Lower leg skin (tissue), 4 donors: ENCODE results near the gene WDR6. TPM values are rescaled to one million over a fixed set of nuclear protein-coding genes. Genes with fewer than 3 reads are reported as not detected.

Source experiments
- DNase-seq, 2 donors: peaks; one replicate each; pipeline ENCODE4 v3.0.0-alpha.2; 2019; ENCODE audit warnings: low spot score in 2 of 2
- H3K4me3 ChIP-seq: fragments of 200-600 bp; sonication (generic); 2 replicates; pipeline ENCODE4 v1.5.1; 2017; ENCODE audit warnings: mild to moderate bottlenecking, low read depth; ENCODE audit not compliant: poor library complexity, severe bottlenecking
- POLR2A ChIP-seq, 2 donors: fragments of 450-650 bp; IDR thresholded peaks; one replicate each; pipeline ENCODE4 v1.6.1; 2016 to 2017; ENCODE audit warnings: antibody characterized with exemption in 2 of 2, mild to moderate bottlenecking in 1 of 2, moderate library complexity in 1 of 2
- WGBS, 2 donors: methylation state at CpG; one replicate each; pipeline ENCODE4 v1.1.5; 2018; 5-methylcytosine and 5-hydroxymethylcytosine counted together
- intact Hi-C: fragments of 100-400 bp; cut with DNase I; formaldehyde crosslinking; loops from one replicate; pipeline ENCODE4 v1.15.0; 2023; ENCODE audit warnings: low total_unique reads
- total RNA-seq, 4 donors: library from RNA; depleted of rRNA; stranded (reverse); fragments of >200 nt; gene quantifications; one replicate each; pipeline ENCODE4 v1.1.0, GENCODE V29; 2016
- TF ChIP-seq, protein P1 (sequence below), 3 donors: fragments of 450-650 bp; IDR thresholded peaks; one replicate each; pipeline ENCODE4 v1.5.1; 2016; ENCODE audit warnings: antibody characterized with exemption in 3 of 3, mild to moderate bottlenecking in 3 of 3, moderate library complexity in 2 of 3

Gene WDR6
- total RNA-seq, 4 donors from 2014 or later: 39.5 to 86.9 (median 49.8) TPM

DNA sequence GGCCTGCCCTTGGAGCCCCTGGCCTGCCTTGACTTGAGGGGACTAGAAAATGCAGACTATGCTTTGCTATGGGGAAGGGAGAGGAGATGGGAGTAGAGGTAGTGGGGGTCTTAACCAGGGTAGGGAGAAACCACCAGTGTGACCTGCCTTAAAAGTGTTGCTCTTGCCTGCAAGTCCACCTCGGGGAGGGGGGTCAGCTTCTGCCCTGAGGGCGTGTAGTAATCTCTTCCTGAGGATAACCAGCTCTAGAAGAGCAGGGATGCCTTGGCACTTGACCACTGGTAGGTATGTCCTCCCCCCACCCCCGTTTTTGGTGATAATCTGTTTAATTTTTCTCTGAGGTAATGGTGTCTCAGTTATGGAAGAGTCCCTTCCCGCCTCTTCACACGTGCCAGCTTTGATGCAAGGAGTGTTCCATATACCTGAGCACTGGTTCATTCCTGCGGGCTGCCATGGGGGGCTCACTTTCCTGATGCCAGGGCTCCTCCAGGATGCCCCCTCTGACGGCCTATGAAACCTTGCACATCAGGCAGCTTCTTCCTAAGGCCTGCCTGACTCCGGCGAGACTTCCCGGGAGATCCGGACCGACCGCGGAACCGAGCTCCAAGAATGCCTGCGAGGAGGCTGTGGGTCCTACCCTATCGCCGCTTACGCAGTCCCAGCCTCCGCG lies 17.9 kb upstream of the WDR6 start:
- no peak for DNase-seq
- intact Hi-C loops: loop anchor here (10.0 kb wide), 2 partner anchors 176 to 466 kb away; partner anchors contain the start of gene CCDC71
- H3K4me3 ChIP-seq: peak overlapping the region; percentile 61
- TF ChIP-seq POLR2A (IDR thresholded peaks at IDR 0.05): no peak
- TF ChIP-seq, protein P1, sequence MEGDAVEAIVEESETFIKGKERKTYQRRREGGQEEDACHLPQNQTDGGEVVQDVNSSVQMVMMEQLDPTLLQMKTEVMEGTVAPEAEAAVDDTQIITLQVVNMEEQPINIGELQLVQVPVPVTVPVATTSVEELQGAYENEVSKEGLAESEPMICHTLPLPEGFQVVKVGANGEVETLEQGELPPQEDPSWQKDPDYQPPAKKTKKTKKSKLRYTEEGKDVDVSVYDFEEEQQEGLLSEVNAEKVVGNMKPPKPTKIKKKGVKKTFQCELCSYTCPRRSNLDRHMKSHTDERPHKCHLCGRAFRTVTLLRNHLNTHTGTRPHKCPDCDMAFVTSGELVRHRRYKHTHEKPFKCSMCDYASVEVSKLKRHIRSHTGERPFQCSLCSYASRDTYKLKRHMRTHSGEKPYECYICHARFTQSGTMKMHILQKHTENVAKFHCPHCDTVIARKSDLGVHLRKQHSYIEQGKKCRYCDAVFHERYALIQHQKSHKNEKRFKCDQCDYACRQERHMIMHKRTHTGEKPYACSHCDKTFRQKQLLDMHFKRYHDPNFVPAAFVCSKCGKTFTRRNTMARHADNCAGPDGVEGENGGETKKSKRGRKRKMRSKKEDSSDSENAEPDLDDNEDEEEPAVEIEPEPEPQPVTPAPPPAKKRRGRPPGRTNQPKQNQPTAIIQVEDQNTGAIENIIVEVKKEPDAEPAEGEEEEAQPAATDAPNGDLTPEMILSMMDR (IDR thresholded peaks at IDR 0.05): no peak
- WGBS, 2 donors: 5 to 9% methylated on average over 21 of the region's 21 CpGs

DNA sequence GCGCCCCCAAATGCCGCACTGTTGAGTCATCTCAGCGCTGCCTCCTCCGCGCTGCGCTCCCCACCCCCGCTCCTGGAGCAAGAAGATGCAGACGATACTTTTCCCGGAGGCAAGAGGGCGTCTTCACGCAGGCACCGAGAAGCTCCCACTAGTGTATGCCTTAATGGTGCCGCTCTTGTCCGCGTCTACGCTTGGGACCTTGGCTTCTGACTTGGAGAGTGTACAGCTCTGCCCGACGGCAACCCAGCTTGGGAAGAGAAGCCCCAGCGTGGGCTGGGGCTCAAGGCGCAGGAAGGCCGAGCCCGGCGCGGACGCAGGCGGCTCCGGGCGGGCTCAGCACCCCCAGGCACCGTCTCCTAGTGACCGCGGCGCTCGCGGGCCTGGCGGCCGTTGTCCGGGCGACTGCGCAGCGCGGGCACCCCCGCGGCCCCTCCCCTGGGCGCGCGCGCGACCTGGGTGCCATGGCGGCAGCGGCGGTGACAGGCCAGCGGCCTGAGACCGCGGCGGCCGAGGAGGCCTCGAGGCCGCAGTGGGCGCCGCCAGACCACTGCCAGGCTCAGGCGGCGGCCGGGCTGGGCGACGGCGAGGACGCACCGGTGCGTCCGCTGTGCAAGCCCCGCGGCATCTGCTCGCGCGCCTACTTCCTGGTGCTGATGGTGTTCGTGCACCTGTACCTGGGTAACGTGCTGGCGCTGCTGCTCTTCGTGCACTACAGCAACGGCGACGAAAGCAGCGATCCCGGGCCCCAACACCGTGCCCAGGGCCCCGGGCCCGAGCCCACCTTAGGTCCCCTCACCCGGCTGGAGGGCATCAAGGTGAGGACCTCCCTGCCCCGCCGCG lies 17.2 kb upstream of the WDR6 start, which contains the start of gene P4HTM:
TSS of gene P4HTM (plus strand) at position 446 of the 840 bp plus-strand sequence. CDS start at position 462, 16 bp downstream.
- H3K4me3 ChIP-seq: peak within 1 kb of the TSS; percentile 61
- intact Hi-C loops: loop anchor here (10.0 kb wide), 2 partner anchors 175 to 465 kb away; partner anchors contain the start of gene CCDC71
- TF ChIP-seq, protein P1 (IDR thresholded peaks at IDR 0.05): no peak
- TF ChIP-seq POLR2A (IDR thresholded peaks at IDR 0.05): no peak
- WGBS, 2 donors: 0% methylated on average over 23 to 34 of the region's 91 CpGs
- peak; percentile 84 to 97 for DNase-seq

DNA sequence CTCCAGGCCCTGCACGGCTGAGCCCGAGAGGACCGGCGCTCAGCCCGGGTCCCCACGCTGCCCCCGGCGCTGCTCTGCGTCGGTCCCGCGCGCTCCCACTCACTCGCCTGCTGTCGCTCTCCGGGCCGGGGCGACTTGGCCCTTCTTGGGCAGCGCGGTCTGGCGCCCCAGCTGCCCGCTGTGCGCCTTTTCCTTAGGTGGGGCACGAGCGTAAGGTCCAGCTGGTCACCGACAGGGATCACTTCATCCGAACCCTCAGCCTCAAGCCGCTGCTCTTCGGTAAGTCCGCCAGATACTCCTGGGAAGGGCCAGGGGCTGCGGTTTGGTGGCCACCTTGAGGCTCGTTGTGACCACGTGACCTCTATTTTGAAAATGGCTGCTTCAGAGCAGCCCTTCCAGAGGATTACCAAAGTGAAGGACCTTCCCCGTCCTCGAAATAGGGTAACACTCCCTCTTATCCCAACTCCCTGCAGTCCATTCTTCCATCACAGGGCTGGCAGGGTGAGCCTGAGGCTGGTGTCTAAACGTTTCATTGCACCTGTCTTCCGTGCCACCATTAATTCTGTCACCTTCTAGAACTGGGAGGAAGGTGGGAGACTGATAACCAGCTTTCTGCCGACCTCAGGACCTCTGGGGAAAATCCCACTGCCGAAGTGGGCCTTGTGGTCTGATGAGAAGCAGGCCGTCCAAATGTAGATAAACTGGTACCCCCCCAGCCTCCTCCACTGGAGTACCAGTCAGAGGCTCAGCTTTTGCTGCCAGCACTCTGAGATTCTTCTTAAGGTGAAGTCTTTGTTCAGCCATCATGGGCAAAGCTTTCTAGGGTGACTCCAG lies 16.3 kb upstream of the WDR6 start:
- DNase-seq: no peak
- WGBS, 2 donors: 14 to 23% methylated on average over 22 to 36 of the region's 40 CpGs
- H3K4me3 ChIP-seq: peak overlapping the region; percentile 61
- no peak for TF ChIP-seq POLR2A (IDR thresholded peaks at IDR 0.05)
- TF ChIP-seq, protein P1 (IDR thresholded peaks at IDR 0.05): no peak
- intact Hi-C loops: no loop called here

DNA sequence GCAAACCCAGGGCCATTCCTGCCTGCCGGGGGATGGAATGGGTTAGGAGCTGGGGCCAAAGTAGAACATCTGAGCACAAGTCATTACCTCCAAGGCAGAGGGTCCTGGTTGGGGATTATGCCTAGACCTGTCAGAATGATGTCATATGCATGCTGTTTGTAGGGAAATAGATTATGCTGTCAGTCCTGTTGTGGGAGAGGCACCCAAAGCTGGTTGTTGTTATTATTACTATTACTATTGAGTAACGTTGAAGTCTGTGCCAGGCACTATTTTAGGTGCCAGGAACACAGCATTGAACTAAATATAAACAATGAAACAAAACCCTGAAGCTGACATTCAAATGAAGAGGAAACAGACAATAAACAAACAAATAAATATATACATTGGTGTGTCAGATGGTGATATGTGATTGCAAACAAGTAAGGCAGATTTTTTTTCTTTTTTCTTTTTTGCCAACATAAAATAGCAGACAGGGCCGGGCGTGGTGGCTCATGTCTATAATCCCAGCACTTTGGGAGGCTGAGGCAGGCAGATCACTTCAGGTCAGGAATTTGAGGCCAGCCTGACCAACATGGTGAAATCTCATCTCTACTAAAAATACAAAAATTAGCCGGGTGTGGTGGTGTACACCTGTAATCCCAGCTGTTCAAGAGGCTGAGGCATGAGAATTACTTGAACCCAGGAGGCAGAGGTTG lies 15.2 kb upstream of the WDR6 start:
- no peak for DNase-seq
- 58 to 65% methylated on average over 5 of the region's 5 CpGs for WGBS, 2 donors
- TF ChIP-seq POLR2A (IDR thresholded peaks at IDR 0.05): no peak
- TF ChIP-seq, protein P1 (IDR thresholded peaks at IDR 0.05): no peak
- no peak overlapping the region for H3K4me3 ChIP-seq
- intact Hi-C loops: no loop called here

DNA sequence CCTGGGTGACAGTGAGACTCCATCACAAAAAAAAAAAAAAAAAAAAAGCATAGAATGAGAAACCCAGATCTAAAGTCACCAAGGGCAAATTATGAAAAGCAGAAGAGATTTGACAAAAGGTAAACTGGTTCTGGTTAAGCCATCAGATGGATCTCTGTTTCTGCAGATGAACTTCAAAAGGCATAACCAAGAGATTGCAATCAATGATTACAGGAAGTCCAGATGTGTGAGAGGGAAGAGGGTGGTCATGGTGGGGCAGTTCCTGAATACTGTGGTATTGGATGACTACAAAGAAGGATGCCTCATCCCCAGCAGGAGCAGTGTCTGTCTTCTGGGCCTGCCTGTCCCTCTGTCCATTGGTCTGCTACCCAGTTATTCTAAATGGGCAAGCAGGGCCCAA lies 13.4 kb upstream of the WDR6 start:
- intact Hi-C loops: no loop called here
- H3K4me3 ChIP-seq: no peak overlapping the region
- TF ChIP-seq, protein P1 (IDR thresholded peaks at IDR 0.05): no peak
- TF ChIP-seq POLR2A (IDR thresholded peaks at IDR 0.05): no peak
- no peak for DNase-seq
